Bronchial epithelial cell (primary cell): ENCODE data around the gene STC2. TPM values are rescaled to one million over a fixed set of nuclear protein-coding genes. Genes with fewer than 3 reads are reported as not detected.

Experiments
- DNase-seq: peaks from one replicate; pipeline ENCODE4 v3.0.0-alpha.2; 2010; ENCODE audit warnings: low read depth
- FAIRE-seq: peaks from 2 replicates; lab custom pipeline; 2011; peaks lifted over from hg19 to GRCh38; lab: Jason Lieb, UNC
- H3K27me3 ChIP-seq: 2 replicates; pipeline ENCODE4 v1.5.1; 2011; ENCODE audit warnings: low read length; ENCODE audit not compliant: control insufficient read depth, insufficient read depth
- H3K36me3 ChIP-seq: 2 replicates; pipeline ENCODE4 v1.5.1; 2011; ENCODE audit warnings: low read length; ENCODE audit not compliant: control insufficient read depth, insufficient read depth
- H3K4me3 ChIP-seq: 2 replicates; pipeline ENCODE4 v1.5.1; 2011; ENCODE audit warnings: mild to moderate bottlenecking, low read depth, low read length, control low read depth
- total RNA-seq: library from RNA; depleted of rRNA; stranded (reverse); fragments of >200 nt; gene quantifications from 2 replicates; pipeline ENCODE4 v1.2.1, GENCODE V29; 2014
- TF ChIP-seq, protein P1 (sequence below): IDR thresholded peaks from 2 replicates; pipeline ENCODE4 v1.5.1; 2011; ENCODE audit warnings: mild to moderate bottlenecking, moderate library complexity, low read length, control low read depth, inconsistent platforms; ENCODE audit not compliant: insufficient read depth, severe bottlenecking

The STC2 gene
- total RNA-seq, 1 donor from 2014 or later: 310 TPM

GRCh38 chr5:173271419-173271818 lies 56.8 kb downstream of the STC2 start:
- DNase-seq: no peak
- FAIRE-seq: no peak
- Histone ChIP-seq H3K4me3 (no peak overlapping the region), H3K36me3 (no peaks in the 10 kb centered on the region), H3K27me3 (no peaks in the 10 kb centered on the region)
- TF ChIP-seq, protein P1, sequence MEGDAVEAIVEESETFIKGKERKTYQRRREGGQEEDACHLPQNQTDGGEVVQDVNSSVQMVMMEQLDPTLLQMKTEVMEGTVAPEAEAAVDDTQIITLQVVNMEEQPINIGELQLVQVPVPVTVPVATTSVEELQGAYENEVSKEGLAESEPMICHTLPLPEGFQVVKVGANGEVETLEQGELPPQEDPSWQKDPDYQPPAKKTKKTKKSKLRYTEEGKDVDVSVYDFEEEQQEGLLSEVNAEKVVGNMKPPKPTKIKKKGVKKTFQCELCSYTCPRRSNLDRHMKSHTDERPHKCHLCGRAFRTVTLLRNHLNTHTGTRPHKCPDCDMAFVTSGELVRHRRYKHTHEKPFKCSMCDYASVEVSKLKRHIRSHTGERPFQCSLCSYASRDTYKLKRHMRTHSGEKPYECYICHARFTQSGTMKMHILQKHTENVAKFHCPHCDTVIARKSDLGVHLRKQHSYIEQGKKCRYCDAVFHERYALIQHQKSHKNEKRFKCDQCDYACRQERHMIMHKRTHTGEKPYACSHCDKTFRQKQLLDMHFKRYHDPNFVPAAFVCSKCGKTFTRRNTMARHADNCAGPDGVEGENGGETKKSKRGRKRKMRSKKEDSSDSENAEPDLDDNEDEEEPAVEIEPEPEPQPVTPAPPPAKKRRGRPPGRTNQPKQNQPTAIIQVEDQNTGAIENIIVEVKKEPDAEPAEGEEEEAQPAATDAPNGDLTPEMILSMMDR: no peak

DNA sequence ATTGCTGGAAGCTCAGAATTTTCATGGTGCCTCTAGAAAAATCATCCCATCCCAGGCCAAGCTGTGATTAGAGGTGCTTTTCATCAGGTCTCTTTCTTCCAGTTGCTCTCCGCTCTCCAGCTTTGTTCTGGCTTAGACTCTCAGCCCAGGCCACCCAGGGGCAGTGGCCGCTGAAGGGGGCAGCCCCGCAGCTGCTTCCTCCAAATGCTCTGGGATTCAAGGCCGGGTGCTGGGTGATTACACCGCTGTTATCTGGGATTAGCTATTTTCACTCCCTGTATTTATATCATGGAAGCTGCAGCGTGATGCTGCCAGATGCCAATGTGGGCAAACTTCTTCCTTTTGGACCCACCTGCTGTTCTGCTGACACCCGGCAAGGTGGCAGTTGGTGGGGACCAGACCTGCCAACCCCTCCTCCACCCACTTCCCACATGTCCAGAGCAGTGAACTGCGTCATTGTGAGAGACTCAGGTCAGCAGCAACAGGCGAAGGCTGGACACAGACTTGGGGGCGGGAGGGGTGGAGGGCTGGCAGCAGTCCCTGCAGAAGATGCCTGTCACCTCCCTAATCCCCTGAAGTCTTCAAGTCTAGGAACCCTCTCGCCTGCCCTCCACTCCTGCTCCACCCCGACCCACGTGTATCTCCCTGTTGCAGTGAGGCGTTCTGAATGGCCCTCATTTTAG lies 59.3 kb downstream of the STC2 start:
- TF ChIP-seq, protein P1: no peak
- FAIRE-seq (no peak), DNase-seq (no peak)
- Histone ChIP-seq H3K27me3 (peaks cover 4% of the 10 kb centered on the region), H3K4me3 (no peak overlapping the region), H3K36me3 (no peaks in the 10 kb centered on the region)

DNA sequence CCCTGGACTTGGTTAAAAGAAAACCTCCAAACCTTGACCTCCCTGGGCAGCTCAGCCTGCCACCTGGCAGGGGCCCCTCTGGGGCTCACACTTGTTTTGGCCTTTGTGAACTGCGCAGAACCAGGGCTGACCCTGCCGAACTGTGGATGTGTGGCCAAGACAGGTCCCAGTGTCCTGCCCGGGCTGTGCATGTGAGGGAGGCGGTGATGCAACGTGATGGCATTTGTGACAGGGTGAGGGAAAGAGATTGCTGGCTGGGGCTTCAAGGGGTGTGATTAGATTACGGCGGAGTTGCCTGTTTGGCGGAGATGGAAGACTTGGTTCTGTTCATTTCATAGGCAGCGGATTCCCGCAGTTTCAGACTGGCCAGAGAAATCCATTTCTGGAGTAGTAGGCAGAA lies 62.8 kb downstream of the STC2 start:
- Histone ChIP-seq H3K27me3 (peaks cover 4% of the 10 kb centered on the region), H3K36me3 (no peaks in the 10 kb centered on the region), H3K4me3 (no peak overlapping the region)
- TF ChIP-seq, protein P1: no peak
- DNase-seq: no peak
- no peak for FAIRE-seq

Other genes starting within 250 kb of the STC2 start
- gene BNIP1, start 183.9 kb downstream of the STC2 start, total RNA-seq: 17.4 and 21.3 TPM in 2 replicates
- gene NKX2-5, start 93.2 kb downstream of the STC2 start, total RNA-seq: not detected in 2 replicates